Measurements from ENCODE around the gene MRPS18B. TPM values are rescaled to one million over a fixed set of nuclear protein-coding genes. Genes with fewer than 3 reads are reported as not detected.

MRPS18B gene
- total and polyA plus RNA-seq, 2 of the 4 experiments (the other 2 are of a cell fraction) = 51.2 to 82.3 TPM

DNA sequence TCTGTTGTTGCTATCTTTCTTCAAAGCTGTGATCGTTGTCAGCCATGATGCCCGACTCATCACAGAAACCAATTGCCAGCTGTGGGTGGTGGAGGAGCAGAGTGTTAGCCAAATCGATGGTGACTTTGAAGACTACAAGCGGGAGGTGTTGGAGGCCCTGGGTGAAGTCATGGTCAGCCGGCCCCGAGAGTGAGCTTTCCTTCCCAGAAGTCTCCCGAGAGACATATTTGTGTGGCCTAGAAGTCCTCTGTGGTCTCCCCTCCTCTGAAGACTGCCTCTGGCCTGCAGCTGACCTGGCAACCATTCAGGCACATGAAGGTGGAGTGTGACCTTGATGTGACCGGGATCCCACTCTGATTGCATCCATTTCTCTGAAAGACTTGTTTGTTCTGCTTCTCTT, 27.1 kb upstream of the MRPS18B start:
- Histone ChIP-seq H3K14ac (replicated peaks; ENCODE audit: low read depth, low read length) (no peak overlapping the region; the same call in 1 of the 2 replicates), H4K5ac (ENCODE audit: low read depth, low read length) (peak overlapping the region; percentile 44; the same call in 1 of the 2 replicates), H2AK5ac (ENCODE audit: low read depth, low read length) (no peak overlapping the region; the same call in 1 of the 2 replicates), H4K91ac (ENCODE audit: insufficient read depth, low read depth, low read length) (0 out of 2 replicates have a peak overlapping the region, but pooled peaks have one; percentile 2), H3K23ac (ENCODE audit: low read depth, low read length) (no peak overlapping the region; the same call in 1 of the 2 replicates), H3K27ac (ENCODE audit: insufficient read depth, low read length) (peak overlapping the region; percentile 85; the same call in 1 of the 2 replicates), H3K9me3 (ENCODE audit: control insufficient read depth, insufficient read depth, low read length) (no peaks in the 10 kb centered on the region), H2BK20ac (ENCODE audit: low read depth, low read length) (no peak overlapping the region), H3K4me3 (ENCODE audit: insufficient read depth, low read depth, low read length) (no peak overlapping the region), H2AFZ (replicated peaks; ENCODE audit: low read length, poor library complexity) (no peak overlapping the region), H3K9me1 (ENCODE audit: insufficient read depth, low read length) (no peaks in the 10 kb centered on the region; the same call in 1 of the 2 replicates), H3K56ac (ENCODE audit: extremely low read depth, insufficient read depth, low read length) (no peak overlapping the region), H4K8ac (ENCODE audit: low read depth in 2 of 2, low read length in 2 of 2) (peak overlapping the region in 1 of 2 experiments; percentile 20; a peak in 2 of 4 replicates), H3K36me3 (ENCODE audit: control insufficient read depth, insufficient read depth, low read length) (peaks cover 59% of the 10 kb centered on the region), H2BK15ac (ENCODE audit: low read depth, low read length) (no peak overlapping the region), H2AK9ac (replicated peaks; ENCODE audit: low read depth, low read length, poor library complexity) (peak overlapping the region; percentile 17), H3K27me3 (ENCODE audit: control insufficient read depth, insufficient read depth, low read length) (no peaks in the 10 kb centered on the region), H3K4me1 (ENCODE audit: control insufficient read depth, insufficient read depth, low read length) (peaks cover 7% of the 10 kb centered on the region), H3K4me2 (ENCODE audit: low read depth, low read length) (no peak overlapping the region), H4K20me1 (ENCODE audit: insufficient read depth, low read length) (peaks cover 5% of the 10 kb centered on the region; the same call in 1 of the 2 replicates), H2BK5ac (ENCODE audit: low read depth, low read length, poor library complexity, severe bottlenecking) (peak overlapping the region; percentile 16), H3K18ac (ENCODE audit: low read depth, low read length) (peak overlapping the region; percentile 24; the same call in 1 of the 2 replicates), H3K79me1 (ENCODE audit: low read depth in 1 of 2, low read length in 2 of 2) (peaks cover 16 to 18% of the 10 kb centered on the region in 2 experiments), H2BK120ac (ENCODE audit: low read depth, low read length) (no peak overlapping the region), H3K9ac (ENCODE audit: low read depth, low read length) (no peak overlapping the region; the same call in 1 of the 2 replicates), H3K4ac (ENCODE audit: low read depth, low read length) (peak overlapping the region; percentile 41)
- CTCF ChIA-PET = interaction anchor here (0.8 to 1.4 kb wide), 2 partner anchors 21 to 45 kb away, joined by 3 read pairs; no protein-coding TSS in a partner anchor
- ATAC-seq (ENCODE audit: low read depth) (peak; percentile 12), DNase-seq (no peak)
- dilution Hi-C loops (cut with HindIII; ENCODE audit: low sequenced_read_pairs, unreplicated experiment) (no loop called here), intact Hi-C loops (cut with micrococcal nuclease) (no loop called here), in situ Hi-C loops (cut with MboI; ENCODE audit: low sequenced_read_pairs) (no loop called here)
- TSS peak; percentile 78 for BruUV-seq (replicated peaks)
- WGBS, 2 experiments (ENCODE audit: extremely low coverage in 2 of 2, insufficient read length in 1 of 2) = 100% methylated on average over 4 of the region's 8 CpGs; no CpG with 5 or more reads in 1 of the 2 experiments
- no peak for TF ChIP-seq RFX5 (IDR thresholded peaks at IDR 0.05; ENCODE audit: low read depth, low read length)
- TF ChIP-seq MXI1 (IDR thresholded peaks at IDR 0.05; ENCODE audit: borderline replicate concordance, low read depth, low read length) = no peak
- no peak for TF ChIP-seq SMC3 (IDR thresholded peaks at IDR 0.05; ENCODE audit: low read depth, low read length)
- no peak for TF ChIP-seq MAFK (IDR thresholded peaks at IDR 0.05; ENCODE audit: low read depth, low read length)
- TF ChIP-seq, protein P1, sequence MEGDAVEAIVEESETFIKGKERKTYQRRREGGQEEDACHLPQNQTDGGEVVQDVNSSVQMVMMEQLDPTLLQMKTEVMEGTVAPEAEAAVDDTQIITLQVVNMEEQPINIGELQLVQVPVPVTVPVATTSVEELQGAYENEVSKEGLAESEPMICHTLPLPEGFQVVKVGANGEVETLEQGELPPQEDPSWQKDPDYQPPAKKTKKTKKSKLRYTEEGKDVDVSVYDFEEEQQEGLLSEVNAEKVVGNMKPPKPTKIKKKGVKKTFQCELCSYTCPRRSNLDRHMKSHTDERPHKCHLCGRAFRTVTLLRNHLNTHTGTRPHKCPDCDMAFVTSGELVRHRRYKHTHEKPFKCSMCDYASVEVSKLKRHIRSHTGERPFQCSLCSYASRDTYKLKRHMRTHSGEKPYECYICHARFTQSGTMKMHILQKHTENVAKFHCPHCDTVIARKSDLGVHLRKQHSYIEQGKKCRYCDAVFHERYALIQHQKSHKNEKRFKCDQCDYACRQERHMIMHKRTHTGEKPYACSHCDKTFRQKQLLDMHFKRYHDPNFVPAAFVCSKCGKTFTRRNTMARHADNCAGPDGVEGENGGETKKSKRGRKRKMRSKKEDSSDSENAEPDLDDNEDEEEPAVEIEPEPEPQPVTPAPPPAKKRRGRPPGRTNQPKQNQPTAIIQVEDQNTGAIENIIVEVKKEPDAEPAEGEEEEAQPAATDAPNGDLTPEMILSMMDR (conservative IDR thresholded peaks at IDR 0.05; ENCODE audit: low read depth, low read length) = no peak
- TF ChIP-seq CHD1 (IDR thresholded peaks at IDR 0.05; ENCODE audit: low read depth, low read length) = no peak
- no peak for TF ChIP-seq POLR2A (IDR thresholded peaks at IDR 0.05; ENCODE audit: low read depth, low read length)
- TF ChIP-seq MAZ (IDR thresholded peaks at IDR 0.05; ENCODE audit: borderline replicate concordance, low read depth, low read length) = no peak
- no peak for TF ChIP-seq FOS (IDR thresholded peaks at IDR 0.05; ENCODE audit: low read depth, low read length)
- POLR2A ChIA-PET (ENCODE audit: unreplicated experiment) = interaction anchor here (0.6 kb wide), 1 partner anchor 93 kb away, joined by 3 read pairs; no protein-coding TSS in a partner anchor

All from IMR-90 (cell line).